ENCODE results near the gene UCKL1.
"Not testable (repeated sequence)": the region's sequence is repeated elsewhere in the genome, so short reads cannot be mapped to it uniquely, and the experiment has no call there.

The UCKL1 gene

GRCh38 chr20:63972312-63973159 is 16.3 kb upstream of the UCKL1 start:
- DNase-seq = no peak

GRCh38 chr20:63971960-63972311 is 15.7 kb upstream of the UCKL1 start:
- not testable (repeated sequence) for DNase-seq

GRCh38 chr20:63970714-63971431 is 14.7 kb upstream of the UCKL1 start:
- no peak for DNase-seq

- DNase-seq = peak; percentile 74
These were observed 13.9 kb upstream of the UCKL1 start, which contains the start of gene ZNF512B for GRCh38 chr20:63969838-63970713. ZNF512B (minus strand) TSS chr20:63969930; CDS start chr20:63967950, 1,980 bp downstream.

- peak; percentile 53 for DNase-seq
These were observed 12.9 kb upstream of the UCKL1 start for GRCh38 chr20:63968928-63969760.

GRCh38 chr20:63968136-63968927 is 12.1 kb upstream of the UCKL1 start:
- DNase-seq = peak; percentile 11

- DNase-seq = peak; percentile 10
These were observed 11.3 kb upstream of the UCKL1 start for GRCh38 chr20:63967330-63968135.

- DNase-seq = no peak
These were observed 10.7 kb upstream of the UCKL1 start for GRCh38 chr20:63966944-63967322.

- no peak for DNase-seq
These were observed 10.1 kb upstream of the UCKL1 start for GRCh38 chr20:63966172-63966943.

- DNase-seq = no peak
These were observed 8.2 kb upstream of the UCKL1 start for GRCh38 chr20:63964412-63964811.

- no peak for DNase-seq
These were observed 7.6 kb upstream of the UCKL1 start for GRCh38 chr20:63963784-63964301.

- DNase-seq = no peak
These were observed 7.1 kb upstream of the UCKL1 start for GRCh38 chr20:63963348-63963741.

GRCh38 chr20:63962426-63963347 is 6.5 kb upstream of the UCKL1 start:
- no peak for DNase-seq

- DNase-seq = no peak
These were observed 5.6 kb upstream of the UCKL1 start for GRCh38 chr20:63961664-63962425.

- DNase-seq = not testable (repeated sequence)
These were observed 4.7 kb upstream of the UCKL1 start for GRCh38 chr20:63960654-63961621.

- DNase-seq = no peak
These were observed 3.5 kb upstream of the UCKL1 start for GRCh38 chr20:63959699-63960075.

All from activated naive CD4-positive, alpha-beta T cell treated with anti-CD3 and anti-CD28 coated beads, Interleukin-2, amount 50 U/mL, for 16 hours (primary cell).